Vagina (tissue), 2 donors: ENCODE data around the gene FGG.

Experiments
- POLR2A ChIP-seq, 2 donors: fragments of 450-650 bp; IDR thresholded peaks; one replicate each; pipeline ENCODE4 v1.6.1; 2017; ENCODE audit warnings: antibody characterized with exemption in 2 of 2, mild to moderate bottlenecking in 2 of 2, moderate library complexity in 2 of 2
- TF ChIP-seq, protein P1 (sequence below), 3 experiments: fragments of 450-650 bp in 2 of 3; fragments of 200-600 bp in 1 of 3; sonication (generic) in 1 of 3; IDR thresholded peaks; one replicate each; pipeline ENCODE4 v1.5.1; 2017 to 2019; ENCODE audit warnings: antibody characterized with exemption in 3 of 3, mild to moderate bottlenecking in 2 of 3, moderate library complexity in 2 of 3

- TF ChIP-seq, protein P1, sequence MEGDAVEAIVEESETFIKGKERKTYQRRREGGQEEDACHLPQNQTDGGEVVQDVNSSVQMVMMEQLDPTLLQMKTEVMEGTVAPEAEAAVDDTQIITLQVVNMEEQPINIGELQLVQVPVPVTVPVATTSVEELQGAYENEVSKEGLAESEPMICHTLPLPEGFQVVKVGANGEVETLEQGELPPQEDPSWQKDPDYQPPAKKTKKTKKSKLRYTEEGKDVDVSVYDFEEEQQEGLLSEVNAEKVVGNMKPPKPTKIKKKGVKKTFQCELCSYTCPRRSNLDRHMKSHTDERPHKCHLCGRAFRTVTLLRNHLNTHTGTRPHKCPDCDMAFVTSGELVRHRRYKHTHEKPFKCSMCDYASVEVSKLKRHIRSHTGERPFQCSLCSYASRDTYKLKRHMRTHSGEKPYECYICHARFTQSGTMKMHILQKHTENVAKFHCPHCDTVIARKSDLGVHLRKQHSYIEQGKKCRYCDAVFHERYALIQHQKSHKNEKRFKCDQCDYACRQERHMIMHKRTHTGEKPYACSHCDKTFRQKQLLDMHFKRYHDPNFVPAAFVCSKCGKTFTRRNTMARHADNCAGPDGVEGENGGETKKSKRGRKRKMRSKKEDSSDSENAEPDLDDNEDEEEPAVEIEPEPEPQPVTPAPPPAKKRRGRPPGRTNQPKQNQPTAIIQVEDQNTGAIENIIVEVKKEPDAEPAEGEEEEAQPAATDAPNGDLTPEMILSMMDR (IDR thresholded peaks at IDR 0.05), result no peak
- no peak for TF ChIP-seq POLR2A (IDR thresholded peaks at IDR 0.05)
Measured at GRCh38 chr4:154586296-154587033, 26.0 kb downstream of the FGG start.
